HEK293T (cell line): Measurements from ENCODE around the gene WWTR1.

Experiments
- ARNT ChIP-seq: fragments of 450-650 bp; IDR thresholded peaks from 2 replicates; pipeline ENCODE4 v1.6.1; 2017; ENCODE audit warnings: mild to moderate bottlenecking
- FOXM1 ChIP-seq: fragments of 450-650 bp; IDR thresholded peaks from 2 replicates; pipeline ENCODE4 v1.6.1; 2017; ENCODE audit warnings: mild to moderate bottlenecking, borderline replicate concordance
- HDGF ChIP-seq: fragments of 450-650 bp; IDR thresholded peaks from 2 replicates; pipeline ENCODE4 v1.6.1; 2017; ENCODE audit warnings: antibody characterized with exemption, borderline replicate concordance
- SP1 ChIP-seq: fragments of 450-650 bp; IDR thresholded peaks from 2 replicates; pipeline ENCODE4 v1.6.1; 2017
- SUZ12 ChIP-seq: fragments of 450-650 bp; IDR thresholded peaks from 2 replicates; pipeline ENCODE4 v1.6.1; 2016; ENCODE audit warnings: mild to moderate bottlenecking
- TARDBP ChIP-seq: fragments of 450-650 bp; IDR thresholded peaks from 2 replicates; pipeline ENCODE4 v1.6.1; 2016
- ZNF384 ChIP-seq: fragments of 450-650 bp; IDR thresholded peaks from 2 replicates; pipeline ENCODE4 v1.6.1; 2016

DNA sequence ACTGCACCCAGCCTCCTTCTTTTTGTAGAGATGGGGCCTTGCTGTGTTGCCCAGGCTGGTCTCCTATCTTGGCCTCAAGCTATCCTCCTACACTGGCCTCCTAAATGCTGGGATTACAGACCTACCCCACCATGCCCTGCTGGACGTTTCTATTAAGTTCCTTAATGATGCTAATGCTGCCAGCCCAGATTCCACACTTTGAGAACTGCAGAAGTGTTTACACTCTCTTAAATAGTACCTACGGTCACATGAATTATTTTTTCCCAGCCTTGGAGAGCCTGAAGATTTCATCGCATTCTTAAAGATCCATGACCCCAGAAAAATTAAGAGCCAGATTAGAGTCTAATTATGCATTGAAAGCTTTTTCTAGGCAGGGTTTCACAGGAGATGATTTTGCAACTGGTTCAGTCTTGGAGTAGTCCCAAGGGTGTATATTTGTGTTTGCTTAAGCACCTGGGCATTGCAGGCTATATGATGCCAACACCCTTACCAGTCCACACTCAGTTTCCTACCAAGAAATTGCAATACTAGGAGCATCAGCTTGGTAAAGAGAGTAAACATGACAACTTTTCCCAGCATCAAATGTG lies 146.7 kb downstream of the WWTR1 start:
- TF ChIP-seq TARDBP: no peak
- no peak for TF ChIP-seq ARNT
- no peak for TF ChIP-seq FOXM1
- no peak for TF ChIP-seq SP1
- TF ChIP-seq ZNF384: no peak
- TF ChIP-seq SUZ12: no peak
- no peak for TF ChIP-seq HDGF
